GM12891 (cell line): ENCODE data around the gene FSHR.

ENCODE experiments used
- POLR2A ChIP-seq: IDR thresholded peaks from 2 replicates; pipeline ENCODE4 v1.6.1; 2011; ENCODE audit warnings: low read depth, low read length, control low read depth
- POLR2AphosphoS5 ChIP-seq: IDR thresholded peaks from 2 replicates; pipeline ENCODE4 v1.6.1; 2011; ENCODE audit warnings: low read depth, low read length, control low read depth
- TAF1 ChIP-seq: IDR thresholded peaks from 2 replicates; pipeline ENCODE4 v1.6.1; 2011; ENCODE audit warnings: low read depth, low read length, control low read depth

GRCh38 chr2:48968011-48968410 lies 186.3 kb downstream of the FSHR start:
- TF ChIP-seq POLR2A (no peak), TAF1 (no peak), POLR2AphosphoS5 (no peak)
